Glomerular visceral epithelial cell (primary cell): ENCODE data around the gene PPP2R5B.

ENCODE experiments used
- DNase-seq: peaks from one replicate; pipeline ENCODE4 v3.0.0-alpha.2; 2016; ENCODE audit errors: extremely low spot score

The PPP2R5B gene

GRCh38 chr11:64923944-64924909, at the start of gene PPP2R5B:
Gene PPP2R5B, plus strand, starts transcription at chr11:64924689. Its CDS starts 1,046 bp downstream, at chr11:64925735.
- peak; percentile 89 for DNase-seq

- no peak for DNase-seq
These were observed 48.9 kb upstream of the PPP2R5B start for GRCh38 chr11:64875369-64876228.

DNA sequence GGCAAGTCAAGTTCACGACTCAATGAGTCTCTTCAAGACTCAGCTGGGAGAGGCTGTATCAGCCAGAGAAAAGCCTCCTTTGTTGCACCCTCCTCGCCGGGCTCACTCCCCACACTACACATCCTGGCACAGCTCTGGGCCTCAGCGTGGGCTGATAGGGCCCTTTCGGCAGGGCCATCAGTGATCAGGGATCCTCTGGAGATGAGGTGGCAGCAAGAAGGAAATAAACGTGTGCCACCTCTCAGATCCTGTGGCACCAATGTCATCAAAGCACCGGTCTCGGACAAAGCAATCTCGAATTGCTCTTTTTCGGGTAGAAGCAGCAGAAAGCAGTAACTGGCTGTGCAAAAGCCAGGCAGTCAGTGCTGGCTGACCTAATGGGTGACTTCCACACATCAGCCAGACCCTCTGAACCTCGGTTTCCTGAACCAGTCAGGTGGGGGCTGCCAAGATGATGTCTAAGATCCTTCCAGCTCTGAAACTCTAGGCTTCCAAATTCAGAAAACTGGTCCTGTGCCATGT, 48.2 kb upstream of the PPP2R5B start:
- no peak for DNase-seq

- DNase-seq = peak; percentile 60
These were observed 47.6 kb upstream of the PPP2R5B start for GRCh38 chr11:64876835-64877341.

DNA sequence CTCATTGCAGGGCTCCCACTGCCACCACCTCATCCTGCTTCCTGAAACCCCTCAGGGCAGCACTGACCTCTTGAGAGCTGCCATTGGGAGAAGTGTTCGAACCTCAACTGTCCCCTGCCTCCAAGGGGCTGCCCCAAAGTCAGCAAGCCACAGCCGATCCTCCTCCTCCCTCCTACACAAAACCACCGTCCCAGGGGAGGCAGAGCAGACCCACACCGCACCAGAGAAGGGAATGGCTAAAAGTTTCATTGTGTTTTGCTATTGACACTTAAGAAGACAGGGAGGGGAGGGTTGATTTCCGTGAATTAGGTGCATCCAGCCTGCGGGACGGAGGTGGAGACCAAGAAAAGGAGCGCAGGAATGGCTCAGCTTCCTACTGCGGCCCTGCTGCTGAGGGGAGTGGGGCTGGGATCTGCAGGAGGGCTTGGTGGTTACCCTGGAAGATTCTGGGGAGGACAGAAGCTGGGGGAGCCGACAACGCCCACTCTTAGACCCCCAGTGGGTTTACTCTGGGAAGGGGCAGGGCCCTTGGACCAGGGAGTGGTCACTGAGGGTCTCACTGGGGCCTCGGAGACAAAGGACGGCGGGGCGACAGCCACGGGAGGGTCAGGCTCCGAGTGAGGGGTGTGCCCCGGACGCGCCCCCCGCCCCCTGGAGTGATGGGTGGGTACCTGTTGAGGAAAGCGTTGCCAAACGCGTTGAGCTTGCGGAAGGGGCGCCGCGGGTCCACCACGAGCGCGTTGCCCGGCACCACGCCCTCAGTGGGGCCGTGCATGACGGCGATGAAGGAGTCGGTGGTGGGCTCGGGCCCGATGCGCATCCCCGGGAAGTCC, 46.9 kb upstream of the PPP2R5B start:
- DNase-seq = no peak

DNA sequence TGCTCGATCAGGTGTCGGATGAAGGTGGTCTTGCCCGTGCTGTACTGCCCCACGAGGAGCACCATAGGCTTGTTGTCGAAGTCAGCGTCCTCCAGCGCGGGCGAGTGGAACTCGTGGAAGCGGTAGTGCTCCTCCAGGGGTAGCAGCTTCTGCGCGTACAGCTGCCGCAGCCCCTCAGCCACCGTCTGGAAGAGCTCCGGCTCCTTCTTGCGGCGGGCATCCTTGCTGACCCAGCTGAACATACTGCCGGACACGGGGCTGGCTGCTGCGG, 46.3 kb upstream of the PPP2R5B start:
- DNase-seq = no peak

DNA sequence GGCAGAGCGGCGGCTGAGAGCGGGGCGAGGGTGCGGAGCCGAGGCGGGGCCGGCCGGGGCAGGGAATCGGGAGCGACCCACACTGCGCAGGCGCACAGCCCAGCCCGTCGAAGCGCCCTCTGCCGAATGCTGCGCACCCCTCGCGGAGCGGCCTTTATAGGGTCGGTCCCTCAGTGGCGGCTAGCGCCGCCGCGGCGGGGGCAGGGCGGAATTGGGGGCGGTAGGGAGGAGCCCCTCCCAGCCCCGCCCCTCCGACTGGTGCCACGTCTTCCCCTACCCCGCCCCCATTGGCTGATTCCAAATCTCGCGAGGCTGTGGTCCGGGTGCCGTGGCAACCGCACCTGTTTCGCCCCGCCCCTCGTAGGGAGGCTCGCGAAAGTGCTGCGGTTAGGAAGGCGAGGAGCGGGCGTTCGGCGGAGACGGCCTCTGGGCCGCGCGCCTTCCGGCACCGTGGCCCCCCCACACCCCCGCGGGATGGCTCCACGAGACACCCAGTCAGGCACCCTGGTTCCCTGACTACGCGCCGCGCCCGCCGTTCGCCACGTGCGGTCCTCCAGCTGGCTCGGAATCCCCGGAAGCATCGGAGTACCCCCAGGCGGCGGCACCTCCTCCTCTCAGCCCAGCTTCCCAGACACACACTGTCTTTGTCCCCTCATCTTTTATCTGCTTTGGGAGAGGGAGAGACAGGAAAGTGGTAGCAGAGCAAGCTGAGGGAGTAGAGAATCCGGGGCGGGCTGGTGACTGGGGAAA, 45.8 kb upstream of the PPP2R5B start, which contains the start of gene EHD1:
Gene EHD1 (minus strand): TSS at position 128 of the 750 bp plus-strand sequence. CDS start 157 bp downstream, outside the sequence.
- peak; percentile 98 for DNase-seq

DNA sequence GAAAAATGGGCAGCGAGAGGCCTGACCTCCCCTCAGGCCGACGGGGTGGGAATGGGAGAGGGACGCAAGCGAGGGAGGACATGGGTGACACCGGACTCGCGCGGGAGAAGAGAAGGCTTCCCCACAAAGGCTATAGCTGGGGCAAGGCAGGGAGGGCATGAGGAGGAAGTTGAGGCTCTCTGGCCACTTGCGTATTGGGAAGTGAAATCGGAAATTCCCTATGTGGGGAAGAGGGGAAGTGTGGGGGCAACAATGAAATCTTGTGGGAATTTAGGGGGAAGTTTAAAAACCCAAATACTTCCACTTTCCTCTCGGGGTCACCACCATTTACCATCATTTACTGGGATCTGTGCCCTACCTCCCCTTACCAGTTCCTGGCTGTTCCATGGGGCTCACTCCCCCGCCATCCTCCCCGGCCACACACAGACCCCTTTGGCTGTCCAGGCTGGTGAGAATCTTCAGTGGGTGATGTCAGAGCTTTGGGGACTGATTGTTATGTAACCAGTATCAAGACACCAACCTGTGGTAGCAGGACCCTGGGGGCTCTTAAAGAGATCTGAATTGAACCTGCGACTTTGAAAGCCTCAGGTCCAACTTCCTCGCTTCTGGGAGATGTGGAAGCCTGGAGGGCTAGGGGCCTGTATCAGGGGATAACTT, 45.1 kb upstream of the PPP2R5B start:
- no peak for DNase-seq

DNA sequence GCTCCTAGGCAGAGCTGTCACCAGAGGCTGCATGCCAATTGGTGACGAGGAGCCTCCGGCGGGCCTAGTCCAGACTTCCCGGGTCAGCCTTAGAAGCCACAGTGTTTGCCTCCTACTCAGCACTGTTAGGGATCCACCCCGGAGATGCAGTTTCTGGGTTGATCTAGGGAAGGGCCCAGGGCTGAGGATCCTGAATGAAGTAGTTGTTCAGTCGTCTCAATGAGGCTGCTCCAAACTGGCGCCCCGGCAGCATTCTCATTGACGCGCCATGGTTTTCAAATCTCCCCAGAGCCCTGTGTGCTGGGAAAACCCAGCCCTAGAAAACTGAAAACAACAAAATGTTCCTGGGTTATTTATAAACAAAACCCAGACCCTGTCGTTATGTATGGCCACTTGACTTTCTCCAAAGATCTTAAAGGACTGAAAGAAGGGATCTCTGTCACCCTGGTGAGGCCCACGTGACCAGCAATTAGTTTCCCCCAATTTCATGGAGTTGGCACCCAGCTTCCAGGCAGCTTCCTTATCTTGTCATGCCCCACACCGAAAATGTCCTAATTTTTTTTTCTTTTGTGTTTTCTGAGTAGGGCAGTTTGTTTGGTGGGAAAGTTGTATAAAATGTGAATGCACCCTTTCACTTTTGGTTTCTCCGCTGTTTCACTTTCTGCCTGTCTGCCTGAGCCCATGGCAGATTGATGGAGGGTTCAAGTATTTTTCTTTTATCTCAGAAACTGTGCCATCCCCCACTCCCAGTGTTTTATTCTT, 44.1 kb upstream of the PPP2R5B start:
- no peak for DNase-seq

DNA sequence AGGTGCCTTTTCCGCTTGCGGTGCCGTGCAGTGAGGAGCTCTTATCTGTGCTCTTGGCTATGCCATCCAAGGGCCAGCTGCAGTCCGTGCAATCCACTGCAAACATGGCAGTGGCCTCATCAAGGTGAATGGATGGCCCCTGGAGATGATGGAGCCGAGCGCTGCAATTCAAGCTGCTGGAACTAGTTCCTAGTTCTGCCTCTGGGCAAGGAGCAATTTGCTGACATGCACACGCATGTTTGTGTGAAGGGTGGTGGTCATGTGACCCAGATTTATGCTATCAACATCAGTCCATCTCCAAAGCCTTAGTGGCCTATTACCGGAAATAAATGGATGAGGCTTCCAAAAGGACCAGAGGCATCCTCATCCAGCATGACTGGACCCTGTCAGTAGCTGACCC, 43.0 kb upstream of the PPP2R5B start:
- no peak for DNase-seq

GRCh38 chr11:64882243-64882642, 42.2 kb upstream of the PPP2R5B start:
- no peak for DNase-seq

DNA sequence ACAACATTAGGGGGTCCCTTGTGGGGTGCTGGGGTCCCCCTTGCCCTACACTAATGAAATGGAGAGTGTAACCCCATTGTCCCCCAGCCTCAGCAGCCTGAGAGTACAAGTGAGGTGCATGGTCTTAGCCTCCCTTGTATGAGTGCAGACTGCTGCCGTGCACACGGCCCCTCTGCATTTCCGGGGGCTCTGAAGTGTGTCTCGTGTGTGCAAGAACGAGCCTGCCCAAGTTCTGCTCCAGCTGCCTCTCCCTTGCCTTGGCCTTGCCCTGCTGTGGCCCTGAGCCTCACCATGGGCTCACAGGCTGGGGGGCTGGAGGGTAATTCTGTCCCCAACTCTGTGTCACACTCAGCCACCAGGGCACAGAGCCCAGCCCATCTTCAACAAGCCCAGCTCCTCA, 40.9 kb upstream of the PPP2R5B start:
- DNase-seq = no peak

DNA sequence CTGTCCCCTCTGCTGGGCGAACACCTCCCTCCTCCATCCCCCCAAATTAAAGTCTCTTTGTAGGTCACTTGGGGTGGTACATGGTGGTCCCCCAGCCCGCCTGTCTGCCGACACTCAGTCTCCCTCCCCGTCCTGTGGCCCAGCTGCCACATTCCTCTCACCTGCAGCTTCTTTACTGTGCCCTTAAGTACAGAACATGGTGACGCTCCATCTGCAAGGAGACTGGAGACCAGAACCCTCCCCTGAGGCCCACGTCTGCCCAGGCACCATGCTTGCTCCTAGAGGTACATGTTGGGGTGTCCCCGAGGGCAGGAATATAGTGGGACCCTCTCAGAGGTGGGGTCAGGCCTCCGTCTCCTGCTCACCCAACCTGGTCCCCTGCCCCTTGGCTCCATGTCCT, 40.5 kb upstream of the PPP2R5B start:
- DNase-seq = no peak

GRCh38 chr11:64885367-64886286, 38.9 kb upstream of the PPP2R5B start:
- DNase-seq = peak; percentile 46

GRCh38 chr11:64887234-64887756, 37.2 kb upstream of the PPP2R5B start:
- DNase-seq = no peak

DNA sequence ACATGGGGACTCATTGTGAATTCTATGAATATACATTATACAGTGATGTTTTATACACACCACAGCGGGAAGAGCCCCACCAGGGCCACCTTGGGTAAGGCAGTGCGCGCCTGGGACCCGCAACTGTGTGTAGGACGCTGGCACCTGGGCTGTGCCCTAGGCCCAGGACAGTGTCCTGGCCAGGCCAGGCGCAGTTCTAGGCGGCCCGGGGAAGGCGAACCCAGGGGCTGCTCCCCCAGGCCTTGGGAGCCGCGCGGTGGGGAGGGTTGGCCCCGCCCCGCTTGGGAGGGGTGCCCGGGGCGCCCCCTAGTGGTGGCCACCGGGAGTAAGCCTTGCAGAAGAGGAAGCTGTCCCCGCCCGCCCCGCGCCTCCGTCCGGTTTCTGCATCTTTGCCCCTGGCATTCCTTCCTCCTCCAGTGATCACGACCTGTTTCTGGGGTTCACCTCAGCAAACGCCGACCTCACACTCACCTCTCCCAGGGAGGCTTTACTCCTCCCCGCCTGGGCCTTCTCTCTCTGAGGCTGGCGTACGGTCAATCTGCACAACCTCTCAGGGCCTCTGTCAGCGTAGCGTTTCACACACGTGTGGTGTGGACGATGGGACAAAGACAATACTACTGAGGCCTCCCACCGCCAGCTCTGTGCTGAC, 36.6 kb upstream of the PPP2R5B start:
- DNase-seq = peak; percentile 71

GRCh38 chr11:64888406-64888728, 36.1 kb upstream of the PPP2R5B start:
- DNase-seq = no peak
